Tibial nerve (tissue), 4 donors: ENCODE measurements around the gene RFNG. TPM values are rescaled to one million over a fixed set of nuclear protein-coding genes. Genes with fewer than 3 reads are reported as not detected.

Experiments
- DNase-seq, 2 donors: peaks; one replicate each; pipeline ENCODE4 v3.0.0-alpha.2; 2019; ENCODE audit warnings: low spot score in 2 of 2
- H3K27ac ChIP-seq, 4 donors: fragments of 200-600 bp; sonication (generic) in 3 of 4; one replicate each; pipeline ENCODE4 v1.5.1; 2017 to 2019; ENCODE audit warnings: mild to moderate bottlenecking in 1 of 4
- H3K27me3 ChIP-seq, 2 donors: fragments of 200-600 bp; sonication (generic) in 1 of 2; one replicate each; pipeline versions ENCODE4 v1.5.1 to v1.6.0; 2017 to 2019
- H3K36me3 ChIP-seq, 3 donors: fragments of 200-600 bp; sonication (generic); one replicate each; pipeline ENCODE4 v1.5.1; 2018 to 2019
- H3K4me1 ChIP-seq, 4 donors: fragments of 200-600 bp; sonication (generic) in 3 of 4; one replicate each; pipeline ENCODE4 v1.5.1; 2017 to 2019
- H3K4me3 ChIP-seq, 4 donors: fragments of 200-600 bp; sonication (generic) in 3 of 4; one replicate each; pipeline ENCODE4 v1.5.1; 2017 to 2019; ENCODE audit warnings: mild to moderate bottlenecking in 1 of 4, moderate library complexity in 1 of 4
- H3K9me3 ChIP-seq, 4 donors: fragments of 200-600 bp; sonication (generic) in 3 of 4; one replicate each; pipeline ENCODE4 v1.5.1; 2017 to 2019
- EP300 ChIP-seq, 2 donors: sonication (generic); formaldehyde crosslinking; IDR thresholded peaks; one replicate each; pipeline ENCODE4 v1.6.1; 2017; ENCODE audit warnings: antibody characterized with exemption in 2 of 2, mild to moderate bottlenecking in 1 of 2
- POLR2A ChIP-seq, 2 donors: fragments of 450-650 bp; IDR thresholded peaks; one replicate each; pipeline ENCODE4 v1.6.1; 2017; ENCODE audit warnings: antibody characterized with exemption in 2 of 2, mild to moderate bottlenecking in 2 of 2, moderate library complexity in 2 of 2
- WGBS, 2 donors: methylation state at CpG; one replicate each; pipeline ENCODE4 v1.1.5; 2018; 5-methylcytosine and 5-hydroxymethylcytosine counted together
- total RNA-seq, 4 donors: library from RNA; depleted of rRNA; stranded (reverse); fragments of >200 nt; gene quantifications; one replicate each; pipeline ENCODE4 v1.1.0, GENCODE V29; 2016
- TF ChIP-seq, protein P1 (sequence below), 5 experiments: fragments of 200-600 bp in 3 of 5; fragments of 450-650 bp in 2 of 5; sonication (generic) in 3 of 5; IDR thresholded peaks; one replicate each; pipeline ENCODE4 v1.5.1; 2016 to 2019; ENCODE audit warnings: antibody characterized with exemption in 5 of 5, mild to moderate bottlenecking in 3 of 5, moderate library complexity in 2 of 5

The RFNG gene
- total RNA-seq, 4 donors from 2014 or later, result 43.5 to 70.2 (median 64.4) TPM

DNA sequence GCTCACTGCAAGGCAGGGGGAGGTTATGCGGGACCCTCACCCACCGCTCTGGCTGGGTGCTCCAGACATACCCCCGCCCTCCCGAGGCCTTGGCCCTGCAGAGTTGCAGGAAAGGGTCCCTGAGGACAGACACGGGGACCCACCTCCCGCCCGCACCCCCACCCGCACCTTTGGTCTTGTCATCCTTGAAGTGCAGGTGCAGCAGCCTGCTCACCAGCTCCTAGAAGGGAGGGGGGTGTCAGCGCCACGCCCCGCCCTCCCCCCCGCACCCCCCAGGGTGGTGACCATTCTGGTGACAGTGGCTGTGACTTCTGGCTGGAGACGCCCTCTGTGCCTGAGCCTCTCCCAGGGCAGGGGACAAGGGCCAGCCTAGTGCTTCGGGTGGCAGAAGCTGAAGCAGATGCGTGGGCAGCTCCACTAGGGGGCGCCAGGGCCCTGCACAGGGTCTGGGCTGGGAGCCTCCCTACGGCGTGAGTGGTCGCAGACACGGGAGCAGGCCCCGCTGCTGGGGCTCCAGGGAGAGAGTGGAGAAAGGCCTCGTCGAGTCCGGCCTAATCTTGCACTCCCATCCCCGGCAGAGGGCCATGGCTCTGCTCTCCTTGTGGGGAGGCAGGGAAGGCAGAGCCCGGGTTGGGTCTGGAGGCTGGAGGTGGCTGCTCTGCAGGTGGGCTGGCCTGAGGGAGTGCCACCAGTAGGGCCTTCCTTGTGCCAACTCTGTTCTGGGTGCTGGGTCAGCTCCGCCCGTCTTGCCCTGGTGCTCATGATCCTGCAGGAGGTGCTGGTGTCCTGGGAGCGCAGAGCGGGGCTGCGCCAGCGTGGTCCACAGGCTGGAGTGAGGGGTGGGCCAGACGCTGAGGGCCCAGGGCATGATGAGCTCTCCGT is 31.7 kb downstream of the RFNG start:
- WGBS, 2 donors, result 69 to 79% methylated on average over 19 to 34 of the region's 34 CpGs
- DNase-seq, result no peak
- TF ChIP-seq EP300 (IDR thresholded peaks at IDR 0.05), result no peak
- TF ChIP-seq, protein P1, sequence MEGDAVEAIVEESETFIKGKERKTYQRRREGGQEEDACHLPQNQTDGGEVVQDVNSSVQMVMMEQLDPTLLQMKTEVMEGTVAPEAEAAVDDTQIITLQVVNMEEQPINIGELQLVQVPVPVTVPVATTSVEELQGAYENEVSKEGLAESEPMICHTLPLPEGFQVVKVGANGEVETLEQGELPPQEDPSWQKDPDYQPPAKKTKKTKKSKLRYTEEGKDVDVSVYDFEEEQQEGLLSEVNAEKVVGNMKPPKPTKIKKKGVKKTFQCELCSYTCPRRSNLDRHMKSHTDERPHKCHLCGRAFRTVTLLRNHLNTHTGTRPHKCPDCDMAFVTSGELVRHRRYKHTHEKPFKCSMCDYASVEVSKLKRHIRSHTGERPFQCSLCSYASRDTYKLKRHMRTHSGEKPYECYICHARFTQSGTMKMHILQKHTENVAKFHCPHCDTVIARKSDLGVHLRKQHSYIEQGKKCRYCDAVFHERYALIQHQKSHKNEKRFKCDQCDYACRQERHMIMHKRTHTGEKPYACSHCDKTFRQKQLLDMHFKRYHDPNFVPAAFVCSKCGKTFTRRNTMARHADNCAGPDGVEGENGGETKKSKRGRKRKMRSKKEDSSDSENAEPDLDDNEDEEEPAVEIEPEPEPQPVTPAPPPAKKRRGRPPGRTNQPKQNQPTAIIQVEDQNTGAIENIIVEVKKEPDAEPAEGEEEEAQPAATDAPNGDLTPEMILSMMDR (IDR thresholded peaks at IDR 0.05), result peak; percentile 40 to 71 (median 57)

GRCh38 chr17:82018989-82019689 is 32.5 kb downstream of the RFNG start:
- no peaks in the 10 kb centered on the region for H3K27me3 ChIP-seq
- no peaks in the 10 kb centered on the region for H3K9me3 ChIP-seq
- peaks cover 0 to 42% (median 19%) of the 10 kb centered on the region in 4 donors for H3K4me1 ChIP-seq
- H3K27ac ChIP-seq, result no peak overlapping the region
- TF ChIP-seq, protein P1 (IDR thresholded peaks at IDR 0.05), result no peak
- TF ChIP-seq EP300 (IDR thresholded peaks at IDR 0.05), result no peak
- TF ChIP-seq POLR2A (IDR thresholded peaks at IDR 0.05), result no peak
- 85 to 87% methylated on average over 32 to 33 of the region's 33 CpGs for WGBS, 2 donors
- H3K4me3 ChIP-seq, result no peak overlapping the region
- peaks cover 0 to 37% (median 0%) of the 10 kb centered on the region in 3 donors for H3K36me3 ChIP-seq
- no peak for DNase-seq

More for the DNA sequence above, 31.7 kb downstream of the RFNG start:
- peaks cover 0 to 37% (median 0%) of the 10 kb centered on the region in 3 donors for H3K36me3 ChIP-seq
- no peaks in the 10 kb centered on the region for H3K9me3 ChIP-seq
- H3K27me3 ChIP-seq, result no peaks in the 10 kb centered on the region
- H3K4me3 ChIP-seq, result no peak overlapping the region
- H3K27ac ChIP-seq, result no peak overlapping the region
- H3K4me1 ChIP-seq, result peaks cover 0 to 46% (median 21%) of the 10 kb centered on the region in 4 donors

DNA sequence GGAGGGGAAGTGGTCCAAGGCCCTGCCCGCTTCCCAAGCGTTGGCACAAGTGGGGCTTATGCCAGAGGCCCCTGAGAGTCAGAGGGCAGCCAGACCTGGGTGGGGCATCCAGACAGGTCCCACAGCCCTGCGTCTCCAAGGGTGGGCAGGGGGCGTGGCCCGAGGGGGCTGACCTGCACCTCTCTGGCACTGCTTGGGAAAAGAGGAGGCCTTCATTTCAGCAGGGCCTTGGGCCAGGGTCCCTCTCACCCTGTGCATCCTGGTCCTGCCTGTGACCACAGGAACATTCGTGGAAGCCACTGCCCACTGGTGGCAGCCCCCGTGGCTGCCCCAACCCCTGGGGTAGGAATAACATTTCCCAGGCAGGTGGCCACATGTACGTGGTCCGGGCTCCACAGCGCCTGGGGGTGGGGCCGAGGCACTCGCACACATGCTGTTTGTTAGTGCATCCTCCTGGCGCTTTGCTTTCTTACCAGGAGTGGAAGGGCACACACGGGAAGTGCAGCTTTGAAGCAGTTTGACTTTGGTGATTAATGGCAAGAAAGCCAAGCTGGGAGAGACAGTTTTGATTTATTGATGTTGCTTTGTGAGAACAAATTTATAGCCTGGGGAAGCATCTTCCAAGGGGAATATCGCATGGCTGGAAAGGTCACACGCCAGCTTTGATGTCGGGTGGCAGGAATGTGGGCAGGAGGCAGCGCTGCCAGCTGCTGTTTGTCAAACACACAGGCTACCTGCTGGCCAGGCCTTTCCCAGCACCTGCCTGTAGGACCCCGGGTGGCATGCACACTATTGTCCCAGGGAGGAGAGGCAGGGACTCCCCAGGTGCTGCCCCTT is 33.2 kb downstream of the RFNG start:
- TF ChIP-seq, protein P1 (IDR thresholded peaks at IDR 0.05), result no peak
- no peak for TF ChIP-seq POLR2A (IDR thresholded peaks at IDR 0.05)
- TF ChIP-seq EP300 (IDR thresholded peaks at IDR 0.05), result no peak
- Histone ChIP-seq H3K36me3 (peaks cover 0 to 45% (median 0%) of the 10 kb centered on the region in 3 donors), H3K9me3 (no peaks in the 10 kb centered on the region), H3K27ac (no peak overlapping the region), H3K27me3 (no peaks in the 10 kb centered on the region), H3K4me1 (peaks cover 0 to 34% (median 14%) of the 10 kb centered on the region in 4 donors), H3K4me3 (no peak overlapping the region)
- WGBS, 2 donors, result 69 to 81% methylated on average over 15 to 19 of the region's 19 CpGs
- no peak for DNase-seq

GRCh38 chr17:82017612-82018151 is 33.9 kb downstream of the RFNG start:
- Histone ChIP-seq H3K4me3 (no peak overlapping the region), H3K9me3 (no peaks in the 10 kb centered on the region), H3K4me1 (peaks cover 0 to 34% (median 14%) of the 10 kb centered on the region in 4 donors), H3K36me3 (peaks cover 0 to 49% (median 0%) of the 10 kb centered on the region in 3 donors), H3K27ac (no peak overlapping the region), H3K27me3 (no peaks in the 10 kb centered on the region)
- 71 to 80% methylated on average over 13 of the region's 13 CpGs for WGBS, 2 donors
- no peak for DNase-seq
- TF ChIP-seq POLR2A (IDR thresholded peaks at IDR 0.05) (no peak), EP300 (IDR thresholded peaks at IDR 0.05) (no peak)
- TF ChIP-seq, protein P1 (IDR thresholded peaks at IDR 0.05), result no peak
